Spinal cord (tissue), 10 donors: ENCODE data around the gene HPX. TPM values are rescaled to one million over a fixed set of nuclear protein-coding genes. Genes with fewer than 3 reads are reported as not detected.

Experiments used
- DNase-seq, 6 donors: peaks; one replicate each; pipeline versions ENCODE4 v3.0.0 to v3.0.0-alpha.2; 2013 to 2015; ENCODE audit warnings: low spot score in 6 of 6, low read depth in 4 of 6
- H3K27ac ChIP-seq: one replicate; pipeline ENCODE4 v1.5.1; 2013; ENCODE audit warnings: low read depth, low read length, control low read depth
- H3K27me3 ChIP-seq: one replicate; pipeline ENCODE4 v1.6.1; 2013; ENCODE audit warnings: low read length; ENCODE audit not compliant: control insufficient read depth, insufficient read depth
- H3K36me3 ChIP-seq: one replicate; pipeline ENCODE4 v1.6.1; 2013; ENCODE audit warnings: low read length; ENCODE audit not compliant: control insufficient read depth, insufficient read depth
- H3K4me1 ChIP-seq: one replicate; pipeline ENCODE4 v1.6.1; 2013; ENCODE audit warnings: low read length; ENCODE audit not compliant: control insufficient read depth, insufficient read depth
- H3K4me3 ChIP-seq: one replicate; pipeline ENCODE4 v1.5.1; 2013; ENCODE audit warnings: low read depth, low read length, control low read depth
- H3K9me3 ChIP-seq: one replicate; pipeline ENCODE4 v1.6.1; 2013; ENCODE audit warnings: low read length; ENCODE audit not compliant: control insufficient read depth, insufficient read depth
- WGBS: methylation state at CpG from one replicate; pipeline ENCODE4 v1.1.5; 2013; ENCODE audit warnings: missing lambda C conversion rate; ENCODE audit not compliant: insufficient coverage; 5-methylcytosine and 5-hydroxymethylcytosine counted together
- polyA plus RNA-seq, 2 donors: library from polyadenylated mRNA; unstranded; fragments of 120-200 nt; gene quantifications; one replicate each; pipeline ENCODE4 v1.2.1, GENCODE V29; 2013; ENCODE audit not compliant: insufficient read length in 2 of 2
- total RNA-seq, 2 donors: library from RNA; depleted of rRNA in 1 of 2; stranded (reverse); fragments of 120-200 nt in 1 of 2; fragments of >200 nt in 1 of 2; gene quantifications; one replicate each; pipeline versions ENCODE4 v1.2.3 to v1.2.4, GENCODE V29; 2013 to 2014
- donor health status: healthy.

Gene HPX
- total and polyA plus RNA-seq, 4 donors = 0.89 to 11.0 (median 4.4) TPM

DNA sequence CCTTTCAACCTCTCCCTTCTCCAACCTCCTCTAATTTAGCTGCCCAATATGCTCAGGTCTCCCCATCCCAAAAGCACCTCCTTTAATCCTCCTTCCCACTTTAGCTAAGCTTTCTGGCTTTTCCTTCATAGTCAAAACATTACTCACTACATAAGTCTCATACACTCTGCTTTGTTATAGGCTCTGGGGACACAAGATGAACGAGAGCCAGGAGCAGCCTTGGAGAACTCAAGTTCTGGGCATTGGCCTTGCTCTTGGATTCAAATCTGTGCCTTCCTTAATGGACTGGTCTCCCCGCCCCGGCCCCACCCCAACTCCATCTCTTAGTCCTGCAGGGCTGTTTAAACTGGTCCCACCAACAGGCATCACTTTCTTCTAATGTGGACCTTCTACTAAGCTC, 11.4 kb upstream of the HPX start:
- H3K4me3 ChIP-seq = no peak overlapping the region
- no peaks in the 10 kb centered on the region for H3K9me3 ChIP-seq
- H3K27ac ChIP-seq = no peak overlapping the region
- WGBS = 86% methylated on average over 1 of the region's 3 CpGs
- H3K4me1 ChIP-seq = no peaks in the 10 kb centered on the region
- DNase-seq = no peak
- H3K36me3 ChIP-seq = peaks cover 74% of the 10 kb centered on the region
- no peaks in the 10 kb centered on the region for H3K27me3 ChIP-seq

DNA sequence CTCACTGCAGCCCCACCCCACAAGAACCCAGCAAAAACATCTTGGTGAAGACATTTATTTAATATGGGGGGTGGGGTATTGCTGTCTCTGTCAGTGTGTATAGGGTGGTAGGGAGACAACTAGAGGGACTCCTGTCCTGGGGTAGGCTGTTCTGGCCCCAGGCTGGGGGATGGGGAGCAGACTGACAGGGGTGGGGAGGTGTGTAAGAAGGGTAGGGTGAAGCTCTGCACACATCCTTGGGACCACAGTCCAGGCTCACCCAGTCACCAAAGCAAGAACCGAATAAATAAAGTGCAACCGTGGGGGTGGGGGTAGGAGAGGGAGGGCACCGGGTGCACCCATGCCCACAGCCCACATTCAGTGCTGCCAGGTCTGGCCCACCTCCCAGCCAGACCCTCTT, 7.8 kb upstream of the HPX start:
- no CpG with 5 or more reads among the region's 3 CpGs for WGBS
- no peak for DNase-seq
- Histone ChIP-seq H3K4me3 (no peak overlapping the region), H3K9me3 (no peaks in the 10 kb centered on the region), H3K36me3 (peaks cover 44% of the 10 kb centered on the region), H3K4me1 (no peaks in the 10 kb centered on the region), H3K27ac (no peak overlapping the region), H3K27me3 (no peaks in the 10 kb centered on the region)

DNA sequence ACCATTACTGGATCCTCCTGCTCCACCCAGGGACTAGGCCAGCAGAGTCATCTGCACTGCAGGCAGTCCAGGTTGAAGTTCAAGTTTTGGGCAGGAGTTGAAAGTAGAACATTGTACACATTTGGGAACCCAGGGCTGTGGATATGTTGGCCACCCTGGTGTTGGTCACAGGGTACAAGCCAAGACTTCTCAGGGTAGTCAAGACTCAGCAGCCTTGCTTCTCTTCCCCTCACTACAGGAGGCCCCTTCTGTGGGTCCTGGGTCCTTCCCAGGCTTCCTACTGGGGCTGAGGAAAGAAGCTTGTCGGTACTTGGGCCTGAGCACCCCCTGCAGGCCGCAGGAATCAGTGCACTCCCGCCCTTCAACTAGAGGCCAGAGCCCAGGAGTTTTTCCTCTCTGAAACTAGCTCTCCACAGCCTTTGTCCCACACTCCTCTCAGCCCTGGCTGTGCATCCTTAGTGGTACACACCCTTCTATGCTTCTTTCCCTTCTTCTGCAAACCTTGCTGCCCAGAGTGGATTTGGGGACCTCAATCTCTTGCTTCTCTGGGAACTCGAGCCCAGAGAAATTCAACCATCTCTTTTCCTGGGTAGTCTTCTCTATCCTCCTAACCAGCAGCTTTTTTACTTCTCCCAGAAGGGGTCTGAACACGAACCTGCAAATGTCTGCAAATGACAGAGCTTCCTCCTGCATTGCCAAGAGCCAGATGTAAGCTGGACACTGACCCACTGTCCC, 2.6 kb upstream of the HPX start:
- peak in 3 of 6 donors; percentile 6 to 67 (median 67) for DNase-seq
- H3K27me3 ChIP-seq = no peaks in the 10 kb centered on the region
- no peak overlapping the region for H3K4me3 ChIP-seq
- H3K36me3 ChIP-seq = peaks cover 5% of the 10 kb centered on the region
- H3K4me1 ChIP-seq = no peaks in the 10 kb centered on the region
- WGBS = 23% methylated on average over 5 of the region's 5 CpGs
- no peak overlapping the region for H3K27ac ChIP-seq
- no peaks in the 10 kb centered on the region for H3K9me3 ChIP-seq

DNA sequence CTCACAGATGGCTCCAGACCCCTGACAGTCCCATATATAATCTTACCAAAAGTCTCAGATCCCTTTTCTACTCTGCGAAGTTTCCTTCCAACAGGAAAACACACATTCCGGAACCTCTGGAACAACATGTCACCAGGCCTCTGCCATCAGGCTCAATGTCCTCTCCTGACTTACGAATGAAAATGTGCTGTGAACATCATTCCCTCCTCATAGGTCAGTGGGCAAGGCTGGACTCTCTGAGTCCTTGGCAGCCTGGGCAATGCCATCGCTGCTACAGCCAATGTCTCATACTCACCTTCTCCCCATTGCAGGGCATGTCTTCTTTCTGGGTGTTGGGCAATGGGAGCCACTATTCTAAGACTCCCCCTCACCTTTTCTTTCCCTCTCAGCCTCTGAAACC, 1.7 kb upstream of the HPX start:
- no peak for DNase-seq
- Histone ChIP-seq H3K9me3 (no peaks in the 10 kb centered on the region), H3K36me3 (no peaks in the 10 kb centered on the region), H3K27ac (no peak overlapping the region), H3K27me3 (no peaks in the 10 kb centered on the region), H3K4me1 (no peaks in the 10 kb centered on the region), H3K4me3 (no peak overlapping the region)
- WGBS = 90% methylated on average over 4 of the region's 4 CpGs

DNA sequence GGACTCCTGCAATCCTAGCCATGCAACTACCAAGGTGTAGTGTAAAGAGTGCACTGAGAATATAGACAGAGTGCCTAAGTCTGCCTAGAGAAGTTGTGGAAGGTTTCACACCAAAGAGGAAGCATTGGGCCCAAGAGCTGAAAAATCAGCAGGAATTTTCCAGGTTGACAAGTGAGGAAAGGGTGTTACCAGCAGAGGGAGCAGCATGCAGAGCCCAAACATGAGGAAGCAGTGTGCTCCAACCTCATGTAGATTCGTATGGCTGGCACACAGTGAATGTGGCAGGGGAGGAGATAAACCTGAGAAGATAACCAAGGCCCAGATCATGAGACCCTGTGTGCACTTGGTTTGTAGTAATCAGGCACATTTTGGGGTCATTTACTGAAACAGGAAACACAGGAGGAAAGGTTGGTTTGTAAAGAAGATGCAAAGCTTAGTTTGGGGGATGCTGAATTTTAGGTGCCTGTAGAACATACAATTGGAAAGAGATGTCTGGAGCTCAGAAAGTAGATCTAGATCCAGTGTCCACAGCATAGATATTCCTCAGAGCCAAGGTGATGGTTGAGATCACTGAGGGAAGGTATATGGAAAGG, 1.7 kb downstream of the HPX start:
- no peaks in the 10 kb centered on the region for H3K27me3 ChIP-seq
- 11% methylated on average over 1 of the region's 1 CpG for WGBS
- H3K4me3 ChIP-seq = no peak overlapping the region
- no peaks in the 10 kb centered on the region for H3K4me1 ChIP-seq
- DNase-seq = peak in 3 of 6 donors; percentile 6 to 74 (median 58)
- H3K27ac ChIP-seq = no peak overlapping the region
- H3K9me3 ChIP-seq = no peaks in the 10 kb centered on the region
- H3K36me3 ChIP-seq = no peaks in the 10 kb centered on the region

DNA sequence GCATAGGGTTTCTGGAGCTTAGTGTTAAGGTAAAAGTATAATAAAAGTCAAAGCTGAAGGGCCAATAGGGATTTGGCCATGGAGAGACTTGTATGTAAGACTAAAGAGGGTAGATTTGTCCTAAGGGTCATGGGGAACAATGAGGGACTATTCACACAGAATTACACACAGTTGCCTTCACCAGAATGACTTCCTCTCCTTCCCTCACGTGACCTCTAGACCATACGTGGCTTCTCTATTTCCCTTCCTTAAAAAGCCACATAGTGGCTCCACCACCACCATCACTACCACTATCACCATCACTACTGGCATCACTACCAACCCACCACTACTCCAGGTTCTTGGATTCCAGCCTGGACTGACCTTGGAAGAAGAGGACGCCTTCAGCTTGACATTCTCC, 2.8 kb downstream of the HPX start:
- no peak overlapping the region for H3K27ac ChIP-seq
- H3K4me1 ChIP-seq = no peaks in the 10 kb centered on the region
- no peak overlapping the region for H3K4me3 ChIP-seq
- no peaks in the 10 kb centered on the region for H3K27me3 ChIP-seq
- DNase-seq = no peak
- H3K36me3 ChIP-seq = no peaks in the 10 kb centered on the region
- H3K9me3 ChIP-seq = no peaks in the 10 kb centered on the region
- WGBS = 81% methylated on average over 3 of the region's 3 CpGs

DNA sequence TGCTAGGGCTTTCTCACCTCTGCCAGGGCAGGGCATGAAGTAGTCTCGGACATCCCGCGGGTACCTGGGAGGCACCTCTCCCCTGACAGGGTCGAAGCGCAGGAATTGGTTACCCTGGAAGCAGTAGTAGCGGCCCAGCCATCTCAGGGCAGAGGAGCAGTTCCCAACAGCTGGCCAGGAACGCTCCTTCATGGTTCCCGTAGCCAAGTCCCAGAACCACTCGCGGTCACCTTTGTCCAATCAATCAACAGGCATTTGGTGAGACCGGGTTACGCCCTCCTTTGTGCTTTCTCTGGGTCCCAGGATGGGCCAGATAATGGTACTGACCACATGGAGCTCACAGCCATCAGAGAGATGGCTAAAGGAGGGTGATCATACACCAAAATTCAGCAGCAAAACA, 3.4 kb downstream of the HPX start:
- Histone ChIP-seq H3K4me3 (no peak overlapping the region), H3K27me3 (no peaks in the 10 kb centered on the region), H3K4me1 (no peaks in the 10 kb centered on the region), H3K9me3 (no peaks in the 10 kb centered on the region), H3K36me3 (no peaks in the 10 kb centered on the region), H3K27ac (no peak overlapping the region)
- WGBS = 93% methylated on average over 7 of the region's 12 CpGs
- no peak for DNase-seq

DNA sequence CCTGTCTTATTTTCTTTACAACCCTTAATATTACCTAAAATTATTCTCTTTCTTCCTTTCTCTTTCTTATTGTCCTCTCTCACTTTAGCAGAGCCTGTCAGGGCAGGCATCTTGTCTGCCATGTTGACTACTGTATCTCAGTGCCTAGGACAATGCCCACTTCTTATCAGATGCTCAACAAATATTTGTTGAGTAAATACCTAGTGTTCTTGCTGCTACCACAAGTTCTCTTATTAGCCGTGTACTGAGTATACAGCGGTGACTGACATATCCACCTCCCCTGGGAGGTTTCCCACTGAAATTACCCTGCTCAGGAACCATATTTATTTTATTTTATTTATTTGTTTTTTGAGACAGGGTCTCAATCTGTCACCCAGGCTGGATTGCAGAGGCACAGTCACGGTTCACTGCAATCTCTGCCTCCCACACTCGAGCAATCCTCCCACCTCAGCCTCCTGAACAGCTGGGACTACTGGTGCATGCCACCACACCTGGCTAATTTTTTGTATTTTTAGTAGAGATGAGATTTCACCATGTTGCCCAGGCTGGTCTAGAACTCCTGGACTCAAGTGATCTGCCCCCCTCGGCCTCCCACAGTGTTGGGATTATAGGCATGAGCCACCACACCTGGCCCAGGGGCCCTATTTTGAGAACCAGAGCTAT, 6.7 kb downstream of the HPX start:
- Histone ChIP-seq H3K4me1 (no peaks in the 10 kb centered on the region), H3K9me3 (no peaks in the 10 kb centered on the region), H3K27ac (no peak overlapping the region), H3K27me3 (no peaks in the 10 kb centered on the region), H3K36me3 (no peaks in the 10 kb centered on the region), H3K4me3 (no peak overlapping the region)
- 75% methylated on average over 1 of the region's 5 CpGs for whole genome bisulfite sequencing
- DNase-seq = no peak

DNA sequence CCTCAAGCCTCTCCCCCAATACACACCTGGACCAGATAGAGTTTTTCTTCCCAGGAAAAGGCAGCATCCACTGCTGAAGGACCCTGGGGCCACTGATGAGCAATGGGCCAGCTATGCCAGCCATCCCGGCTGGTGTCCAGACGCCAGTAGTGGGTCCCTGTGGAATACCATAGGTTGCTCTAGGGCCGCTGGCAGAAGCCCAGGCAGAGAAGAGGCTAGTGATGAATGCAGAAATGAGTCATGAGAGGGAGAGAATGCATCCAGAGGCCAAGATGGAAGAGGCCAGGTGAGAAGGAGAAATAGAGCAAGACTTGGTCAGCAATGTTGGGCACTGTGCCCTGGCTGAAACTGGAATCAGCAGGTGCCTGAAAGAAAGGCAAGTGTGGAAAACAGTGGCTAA, 8.9 kb downstream of the HPX start:
- WGBS = 74% methylated on average over 3 of the region's 3 CpGs
- Histone ChIP-seq H3K4me1 (no peaks in the 10 kb centered on the region), H3K27me3 (no peaks in the 10 kb centered on the region), H3K9me3 (no peaks in the 10 kb centered on the region), H3K4me3 (no peak overlapping the region), H3K27ac (no peak overlapping the region), H3K36me3 (no peaks in the 10 kb centered on the region)
- DNase-seq = no peak

DNA sequence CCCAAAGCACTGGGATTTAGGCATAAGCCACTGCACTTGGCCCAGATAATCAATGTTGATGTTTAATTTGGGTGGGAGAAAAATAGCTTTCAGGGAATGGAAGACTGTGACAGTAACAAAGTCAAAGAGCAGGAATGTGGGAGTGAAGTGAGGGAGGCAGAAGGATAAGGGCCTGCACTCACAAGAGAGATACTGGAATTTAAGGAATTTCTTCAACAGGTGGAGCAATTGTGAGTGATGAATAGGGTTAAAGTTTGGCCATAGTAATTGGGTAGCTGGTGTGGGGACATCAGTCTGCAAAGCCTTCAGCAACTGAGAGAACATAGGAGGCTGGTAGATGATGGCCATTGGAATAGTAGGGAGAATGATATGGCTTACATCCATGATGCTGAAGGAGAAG, 13.3 kb downstream of the HPX start:
- Histone ChIP-seq H3K27me3 (no peaks in the 10 kb centered on the region), H3K36me3 (no peaks in the 10 kb centered on the region), H3K27ac (no peak overlapping the region), H3K4me3 (no peak overlapping the region), H3K9me3 (no peaks in the 10 kb centered on the region), H3K4me1 (no peaks in the 10 kb centered on the region)
- DNase-seq = no peak
